HepG2 (cell line): ENCODE results near the gene EPHA2. TPM values are rescaled to one million over a fixed set of nuclear protein-coding genes. Genes with fewer than 3 reads are reported as not detected.
A peak's percentile ranks its signal among the peaks of the same experiment; 100 is the strongest.

Source experiments
- BRCA1 ChIP-seq: sonication (generic); formaldehyde crosslinking; IDR thresholded peaks from 2 replicates; pipeline ENCODE4 v1.4.0; 2020; ENCODE audit warnings: missing genetic modification reagents
- CEBPB ChIP-seq: IDR thresholded peaks from 2 replicates; pipeline ENCODE4 v1.6.1; 2011; ENCODE audit warnings: low read depth, low read length, improper control_type of control experiment, borderline replicate concordance
- CREBL2 ChIP-seq: sonication (generic); formaldehyde crosslinking; IDR thresholded peaks from 2 replicates; pipeline ENCODE4 v1.8.1; 2023; ENCODE audit warnings: missing genetic modification reagents, mild to moderate bottlenecking, borderline replicate concordance
- FOXK1 ChIP-seq: sonication (generic); formaldehyde crosslinking; IDR thresholded peaks from 2 replicates; pipeline ENCODE4 v1.4.0; 2020; ENCODE audit warnings: low read depth, missing genetic modification reagents, borderline replicate concordance
- ISX ChIP-seq: sonication (generic); formaldehyde crosslinking; conservative IDR thresholded peaks from 2 replicates; pipeline ENCODE4 v1.5.0; 2020; ENCODE audit warnings: missing genetic modification reagents
- JUNB ChIP-seq: sonication (generic); formaldehyde crosslinking; IDR thresholded peaks from 2 replicates; pipeline ENCODE4 v1.8.0; 2022; ENCODE audit warnings: missing genetic modification reagents, mild to moderate bottlenecking, borderline replicate concordance
- NAIF1 ChIP-seq: sonication (generic); formaldehyde crosslinking; IDR thresholded peaks from 2 replicates; pipeline ENCODE4 v1.5.0; 2020; ENCODE audit warnings: mild to moderate bottlenecking, missing genetic modification reagents, borderline replicate concordance
- PITX1 ChIP-seq: sonication (generic); formaldehyde crosslinking; IDR thresholded peaks from 2 replicates; pipeline ENCODE4 v1.5.1; 2020; ENCODE audit warnings: mild to moderate bottlenecking, missing genetic modification reagents
- PRDM10 ChIP-seq: sonication (generic); formaldehyde crosslinking; IDR thresholded peaks from 2 replicates; pipeline ENCODE4 v1.4.0; 2020; ENCODE audit warnings: low read depth, missing genetic modification reagents
- RFXANK ChIP-seq: IDR thresholded peaks from 2 replicates; pipeline ENCODE4 v1.6.1; 2016
- SIN3A ChIP-seq: IDR thresholded peaks from 2 replicates; pipeline ENCODE4 v1.6.1; 2011; ENCODE audit warnings: low read depth, mild to moderate bottlenecking, control low read depth, low read length, borderline replicate concordance
- WIZ ChIP-seq: sonication (generic); formaldehyde crosslinking; IDR thresholded peaks from 2 replicates; pipeline ENCODE4 v1.5.1; 2020; ENCODE audit warnings: mild to moderate bottlenecking, missing genetic modification reagents
- ZFP82 ChIP-seq: sonication (generic); formaldehyde crosslinking; IDR thresholded peaks from 2 replicates; pipeline ENCODE4 v1.5.1; 2020; ENCODE audit warnings: mild to moderate bottlenecking, missing genetic modification reagents, borderline replicate concordance
- ZKSCAN5 ChIP-seq: sonication (generic); formaldehyde crosslinking; IDR thresholded peaks from 2 replicates; pipeline ENCODE4 v1.5.1; 2020; ENCODE audit warnings: mild to moderate bottlenecking, missing genetic modification reagents
- ZNF142 ChIP-seq: sonication (generic); formaldehyde crosslinking; IDR thresholded peaks from 2 replicates; pipeline ENCODE4 v1.4.0; 2020; ENCODE audit warnings: missing genetic modification reagents
- ZNF24 ChIP-seq: fragments of 450-650 bp; IDR thresholded peaks from 2 replicates; pipeline ENCODE4 v1.6.1; 2017; ENCODE audit warnings: antibody characterized with exemption, mild to moderate bottlenecking
- ZNF264 ChIP-seq: sonication (generic); formaldehyde crosslinking; IDR thresholded peaks from 2 replicates; pipeline ENCODE4 v1.4.0; 2020; ENCODE audit warnings: missing genetic modification reagents
- ZNF451 ChIP-seq: sonication (generic); formaldehyde crosslinking; IDR thresholded peaks from 2 replicates; pipeline ENCODE4 v1.5.0; 2020; ENCODE audit warnings: mild to moderate bottlenecking, missing genetic modification reagents
- ZNF761 ChIP-seq: sonication (generic); formaldehyde crosslinking; conservative IDR thresholded peaks from 2 replicates; pipeline ENCODE4 v1.4.0; 2020; ENCODE audit warnings: mild to moderate bottlenecking, missing genetic modification reagents
- ZNF768 ChIP-seq: sonication (generic); formaldehyde crosslinking; IDR thresholded peaks from 2 replicates; pipeline ENCODE4 v1.4.0; 2020; ENCODE audit warnings: missing genetic modification reagents
- polyA plus RNA-seq, 8 experiments: library from polyadenylated mRNA; depleted of rRNA in 3 of 8; stranded (reverse) in 7 of 8; unstranded in 1 of 8; fragments of >200 nt; fragmentation: Illumina TruSeq in 4 of 8; extraction: Trizol in 4 of 8; gene quantifications; 2 replicates each; pipeline versions ENCODE4 v1.2.1 to v1.2.3, GENCODE V29; 2011 to 2016; ENCODE audit warnings: low read depth in 4 of 8, missing spikeins in 1 of 8, mixed read lengths in 1 of 8; ENCODE audit not compliant: insufficient read depth in 1 of 8
- total RNA-seq, 5 experiments: library from RNA; depleted of rRNA; stranded (reverse); fragments of >200 nt; fragmentation: Illumina TruSeq; extraction: Trizol; gene quantifications; 2 replicates each; pipeline ENCODE4 v1.2.3, GENCODE V29; 2016; ENCODE audit warnings: low read depth in 1 of 5

Gene EPHA2
- total and polyA plus RNA-seq, 2 of the 13 experiments (the other 11 are each of a cell fraction or from before 2014, with no cell fraction given), result 33.6 to 53.6 TPM

- TF ChIP-seq PRDM10 (CRISPR knock-in tag) (0 out of 2 replicates have a peak, but pooled peaks have one; percentile 20), ZNF768 (CRISPR knock-in tag) (0 out of 2 replicates have a peak, but pooled peaks have one; percentile 9), PITX1 (peak; percentile 83; the same call in 1 of the 2 replicates), ISX (CRISPR knock-in tag) (no peak), ZFP82 (CRISPR knock-in tag) (no peak), SIN3A (peak; percentile 10; the same call in 1 of the 2 replicates), NAIF1 (CRISPR knock-in tag) (no peak), ZNF264 (CRISPR knock-in tag) (peak; percentile 32; the same call in 1 of the 2 replicates), FOXK1 (CRISPR knock-in tag) (peak; percentile 59; the same call in 1 of the 2 replicates), ZNF451 (CRISPR knock-in tag) (no peak), ZNF24 (no peak), RFXANK (CRISPR knock-in tag) (no peak), CEBPB (0 out of 2 replicates have a peak, but pooled peaks have one; percentile 25), CREBL2 (no peak), BRCA1 (CRISPR knock-in tag) (no peak), WIZ (CRISPR knock-in tag) (no peak; the same call in 1 of the 2 replicates), ZNF142 (no peak), ZNF761 (CRISPR knock-in tag) (0 out of 2 replicates have a peak, but pooled peaks have one; percentile 32), JUNB (CRISPR knock-in tag) (peak; percentile 88), ZKSCAN5 (CRISPR knock-in tag) (peak; percentile 98)
These were observed 12.1 kb downstream of the EPHA2 start (continued) for GRCh38 chr1:16143566-16144324.
